Esophagus muscularis mucosa (tissue), 4 donors: ENCODE results near the gene DUSP10.

ENCODE experiments used
- EP300 ChIP-seq: sonication (generic); formaldehyde crosslinking; IDR thresholded peaks from one replicate; pipeline ENCODE4 v1.6.1; 2017; ENCODE audit warnings: antibody characterized with exemption
- POLR2A ChIP-seq: fragments of 450-650 bp; IDR thresholded peaks from one replicate; pipeline ENCODE4 v1.6.1; 2017; ENCODE audit warnings: antibody characterized with exemption, moderate library complexity, mild to moderate bottlenecking, low read depth
- TF ChIP-seq, protein P1 (sequence below), 3 experiments: fragments of 200-600 bp in 2 of 3; fragments of 450-650 bp in 1 of 3; sonication (generic) in 2 of 3; IDR thresholded peaks; one replicate each; pipeline ENCODE4 v1.5.1; 2017 to 2019; ENCODE audit warnings: antibody characterized with exemption in 3 of 3, mild to moderate bottlenecking in 2 of 3, moderate library complexity in 1 of 3

DNA sequence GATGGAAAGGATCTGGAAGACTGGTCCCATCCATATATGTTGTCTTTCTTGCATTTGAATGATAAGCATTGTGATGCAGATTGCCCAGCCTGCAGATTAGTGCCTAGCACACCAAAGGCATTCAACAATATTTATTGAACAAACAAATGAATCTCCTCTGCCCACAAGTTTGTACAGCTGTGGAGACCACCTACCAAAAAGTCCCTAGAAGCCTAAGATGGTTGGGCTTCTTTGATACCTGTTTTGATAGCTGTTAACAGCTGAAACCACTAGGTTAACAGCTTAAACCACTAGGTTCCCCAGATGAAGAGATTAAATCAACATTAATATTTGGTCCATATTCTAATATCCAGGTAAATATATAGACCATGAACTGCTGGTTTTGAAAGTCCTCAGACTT lies 9.8 kb downstream of the DUSP10 start:
- TF ChIP-seq, protein P1, sequence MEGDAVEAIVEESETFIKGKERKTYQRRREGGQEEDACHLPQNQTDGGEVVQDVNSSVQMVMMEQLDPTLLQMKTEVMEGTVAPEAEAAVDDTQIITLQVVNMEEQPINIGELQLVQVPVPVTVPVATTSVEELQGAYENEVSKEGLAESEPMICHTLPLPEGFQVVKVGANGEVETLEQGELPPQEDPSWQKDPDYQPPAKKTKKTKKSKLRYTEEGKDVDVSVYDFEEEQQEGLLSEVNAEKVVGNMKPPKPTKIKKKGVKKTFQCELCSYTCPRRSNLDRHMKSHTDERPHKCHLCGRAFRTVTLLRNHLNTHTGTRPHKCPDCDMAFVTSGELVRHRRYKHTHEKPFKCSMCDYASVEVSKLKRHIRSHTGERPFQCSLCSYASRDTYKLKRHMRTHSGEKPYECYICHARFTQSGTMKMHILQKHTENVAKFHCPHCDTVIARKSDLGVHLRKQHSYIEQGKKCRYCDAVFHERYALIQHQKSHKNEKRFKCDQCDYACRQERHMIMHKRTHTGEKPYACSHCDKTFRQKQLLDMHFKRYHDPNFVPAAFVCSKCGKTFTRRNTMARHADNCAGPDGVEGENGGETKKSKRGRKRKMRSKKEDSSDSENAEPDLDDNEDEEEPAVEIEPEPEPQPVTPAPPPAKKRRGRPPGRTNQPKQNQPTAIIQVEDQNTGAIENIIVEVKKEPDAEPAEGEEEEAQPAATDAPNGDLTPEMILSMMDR (IDR thresholded peaks at IDR 0.05): no peak
- TF ChIP-seq POLR2A (no peak), EP300 (no peak)
